NOMO-1 (cell line): ENCODE results near the gene ENTR1.
A peak's percentile ranks its signal among the peaks of the same experiment; 100 is the strongest.

Source experiments
- DNase-seq, 2 experiments: peaks; one replicate each; lab custom pipeline; 2025; ENCODE audit not compliant: unreplicated experiment in 2 of 2; lab: John Stamatoyannopoulos, UW

Gene ENTR1

GRCh38 chr9:136363949-136364748, 46.3 kb downstream of the ENTR1 start:
- no peak for DNase-seq

GRCh38 chr9:136363106-136363948, 47.1 kb downstream of the ENTR1 start, which contains the start of gene DNLZ:
Gene DNLZ (minus strand): TSS chr9:136363744. CDS start chr9:136363714, 30 bp downstream.
- peak; percentile 92 to 95 for DNase-seq

- no peak for DNase-seq
These were observed 48.0 kb downstream of the ENTR1 start for GRCh38 chr9:136362450-136362784.

- no peak for DNase-seq
These were observed 48.5 kb downstream of the ENTR1 start for GRCh38 chr9:136361754-136362449.

- no peak for DNase-seq
These were observed 49.2 kb downstream of the ENTR1 start for GRCh38 chr9:136361047-136361753.

- no peak for DNase-seq
These were observed 50.4 kb downstream of the ENTR1 start for GRCh38 chr9:136359774-136360718.

DNA sequence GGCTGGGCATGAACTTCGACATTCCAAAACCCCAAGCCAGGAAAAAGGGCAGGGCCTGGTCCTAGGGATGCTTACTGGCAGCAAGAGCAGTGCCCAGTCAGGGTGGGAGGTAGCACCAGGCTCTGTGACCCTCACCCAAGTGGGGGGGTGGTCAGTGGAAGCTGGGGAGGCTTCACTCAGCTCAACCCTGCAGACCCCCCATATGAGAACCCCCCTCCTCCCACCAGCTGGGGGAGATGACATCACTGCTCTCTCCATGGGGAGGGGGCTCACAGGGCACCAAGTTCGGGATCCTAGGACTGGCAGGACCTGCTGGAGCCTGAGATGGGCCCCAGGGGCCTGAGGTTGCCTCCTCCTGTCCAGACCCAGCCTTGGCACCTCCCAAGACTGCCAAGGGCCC, 51.5 kb downstream of the ENTR1 start:
- DNase-seq, result no peak

DNA sequence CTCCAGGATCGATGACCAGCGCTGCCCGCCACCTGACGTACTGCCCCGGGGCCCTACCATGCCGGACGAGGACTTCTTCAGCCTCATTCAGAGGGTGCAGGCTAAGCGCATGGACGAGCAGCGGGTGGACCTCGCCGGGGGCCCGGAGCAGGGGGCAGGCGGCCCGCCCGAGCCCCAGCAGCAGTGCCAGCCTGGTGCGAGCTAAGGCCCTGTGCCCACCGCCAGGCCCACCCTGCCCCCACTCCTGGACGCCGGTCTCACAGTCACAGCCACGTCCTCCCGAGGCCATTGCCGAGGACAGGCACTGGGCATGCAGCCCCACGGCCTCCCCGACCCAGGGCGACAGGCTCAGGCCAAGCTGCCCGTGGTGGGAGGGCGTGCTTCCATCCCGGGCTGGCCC, 52.4 kb downstream of the ENTR1 start:
- DNase-seq, result no peak

DNA sequence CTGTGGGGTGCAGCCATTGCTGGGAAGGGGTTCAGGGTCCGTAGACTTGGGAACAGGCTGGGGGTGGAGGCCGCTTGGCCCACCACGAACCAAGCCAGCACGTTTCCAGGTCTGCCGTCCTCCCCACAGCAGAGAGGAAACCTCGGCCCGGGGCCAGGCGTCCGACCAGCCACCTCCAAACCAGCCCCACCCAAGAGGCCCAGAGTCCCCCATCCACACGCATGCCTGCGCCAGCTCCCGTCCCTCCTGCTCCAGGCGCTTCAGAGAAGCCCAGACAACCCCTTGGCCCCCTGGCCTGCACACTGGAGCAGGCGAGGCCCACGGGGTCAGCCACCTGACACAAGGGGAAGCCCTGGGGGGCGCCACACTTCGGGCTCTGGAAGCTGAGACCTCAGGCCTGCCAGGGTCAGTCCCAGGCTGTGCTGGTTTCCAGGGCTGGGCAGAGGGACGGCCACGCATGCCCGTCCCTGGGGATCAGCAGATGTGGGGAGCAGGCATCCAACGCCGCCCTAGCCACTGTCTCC, 53.1 kb downstream of the ENTR1 start:
- no peak for DNase-seq

- no peak for DNase-seq
These were observed 54.5 kb downstream of the ENTR1 start for GRCh38 chr9:136355616-136356557.

GRCh38 chr9:136354592-136355085, 55.8 kb downstream of the ENTR1 start:
- DNase-seq, result no peak

DNA sequence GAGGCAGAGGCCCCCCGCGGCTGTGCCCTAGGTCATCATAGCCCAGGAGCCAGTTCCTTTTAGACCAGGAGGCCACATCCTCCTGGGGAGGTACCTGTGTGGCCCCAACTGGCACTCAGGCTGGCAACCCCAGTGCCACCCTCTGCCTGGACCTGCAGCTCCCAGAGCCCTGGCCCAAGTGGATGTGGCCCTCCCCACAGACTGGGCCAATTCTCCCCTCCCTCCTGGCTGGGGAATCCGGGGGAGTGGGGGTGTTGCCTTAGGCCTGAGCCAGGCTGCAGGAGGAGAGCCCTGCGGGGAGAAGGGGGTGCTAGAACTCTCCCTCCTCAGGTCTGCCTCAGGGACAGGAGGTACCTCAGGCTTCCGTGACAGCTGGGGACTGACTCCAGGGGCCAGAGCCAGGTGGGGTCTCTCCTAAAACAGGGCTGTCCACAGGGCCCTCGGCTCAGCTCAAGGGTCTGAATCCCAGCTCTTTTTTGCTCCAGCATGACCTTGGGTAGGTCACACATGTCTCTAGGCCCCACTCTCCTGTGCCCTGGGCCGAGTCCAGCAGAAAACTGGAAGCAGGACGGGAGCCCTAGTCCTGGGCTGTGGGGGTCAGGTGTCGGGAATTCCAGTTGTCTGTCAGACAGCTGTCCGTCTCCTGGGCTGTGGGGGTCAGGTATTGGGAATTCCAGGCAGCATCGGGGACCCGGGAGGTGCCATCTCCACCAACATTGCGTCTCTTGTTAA, 56.5 kb downstream of the ENTR1 start:
- no peak for DNase-seq

DNA sequence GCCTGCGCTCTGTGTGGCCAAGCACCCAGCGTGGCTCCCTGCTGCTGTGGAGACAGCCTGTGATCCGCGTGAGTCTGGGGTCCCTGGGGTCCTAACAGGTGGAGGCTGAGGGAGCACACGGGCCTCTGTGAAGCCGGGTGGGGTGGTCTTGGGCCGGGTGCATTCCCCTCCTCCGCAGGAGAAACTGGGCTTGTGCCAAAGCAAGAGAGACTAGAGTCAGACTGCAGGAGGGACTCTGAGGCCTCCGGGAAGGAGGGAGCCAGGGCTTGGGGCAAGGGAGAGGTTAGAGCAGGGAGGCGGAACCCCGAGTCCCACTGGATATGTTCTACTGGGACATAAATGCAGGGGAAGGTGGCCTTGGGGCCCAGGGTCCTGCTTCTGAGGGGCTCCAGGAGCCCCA, 57.3 kb downstream of the ENTR1 start:
- no peak for DNase-seq

- DNase-seq, result no peak
These were observed 57.7 kb downstream of the ENTR1 start for GRCh38 chr9:136352682-136353081.
